Activated naive CD4-positive, alpha-beta T cell treated with anti-CD3 and anti-CD28 coated beads, Interleukin-2, amount 50 U/mL, for 24 hours (primary cell): ENCODE results near the gene IFIT2.
"Not testable (repeated sequence)": the region's sequence is repeated elsewhere in the genome, so short reads cannot be mapped to it uniquely, and the experiment has no call there.

Experiments
- H3K27ac Mint-ChIP-seq: one replicate; pipeline ENCODE4 v1.8.0; 2021; ENCODE audit warnings: mild to moderate bottlenecking, mixed read lengths
- H3K27me3 Mint-ChIP-seq: one replicate; pipeline ENCODE4 v1.8.0; 2021; ENCODE audit warnings: mixed read lengths
- H3K36me3 Mint-ChIP-seq: one replicate; pipeline ENCODE4 v1.8.0; 2021; ENCODE audit warnings: mixed read lengths
- H3K4me1 Mint-ChIP-seq: one replicate; pipeline ENCODE4 v1.8.0; 2021; ENCODE audit warnings: mixed read lengths
- H3K4me3 Mint-ChIP-seq: one replicate; pipeline ENCODE4 v1.8.0; 2021; ENCODE audit warnings: mild to moderate bottlenecking, mixed read lengths
- H3K9me3 Mint-ChIP-seq: one replicate; pipeline ENCODE4 v1.8.0; 2021; ENCODE audit warnings: mixed read lengths

Gene IFIT2, protein sequence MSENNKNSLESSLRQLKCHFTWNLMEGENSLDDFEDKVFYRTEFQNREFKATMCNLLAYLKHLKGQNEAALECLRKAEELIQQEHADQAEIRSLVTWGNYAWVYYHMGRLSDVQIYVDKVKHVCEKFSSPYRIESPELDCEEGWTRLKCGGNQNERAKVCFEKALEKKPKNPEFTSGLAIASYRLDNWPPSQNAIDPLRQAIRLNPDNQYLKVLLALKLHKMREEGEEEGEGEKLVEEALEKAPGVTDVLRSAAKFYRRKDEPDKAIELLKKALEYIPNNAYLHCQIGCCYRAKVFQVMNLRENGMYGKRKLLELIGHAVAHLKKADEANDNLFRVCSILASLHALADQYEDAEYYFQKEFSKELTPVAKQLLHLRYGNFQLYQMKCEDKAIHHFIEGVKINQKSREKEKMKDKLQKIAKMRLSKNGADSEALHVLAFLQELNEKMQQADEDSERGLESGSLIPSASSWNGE

DNA sequence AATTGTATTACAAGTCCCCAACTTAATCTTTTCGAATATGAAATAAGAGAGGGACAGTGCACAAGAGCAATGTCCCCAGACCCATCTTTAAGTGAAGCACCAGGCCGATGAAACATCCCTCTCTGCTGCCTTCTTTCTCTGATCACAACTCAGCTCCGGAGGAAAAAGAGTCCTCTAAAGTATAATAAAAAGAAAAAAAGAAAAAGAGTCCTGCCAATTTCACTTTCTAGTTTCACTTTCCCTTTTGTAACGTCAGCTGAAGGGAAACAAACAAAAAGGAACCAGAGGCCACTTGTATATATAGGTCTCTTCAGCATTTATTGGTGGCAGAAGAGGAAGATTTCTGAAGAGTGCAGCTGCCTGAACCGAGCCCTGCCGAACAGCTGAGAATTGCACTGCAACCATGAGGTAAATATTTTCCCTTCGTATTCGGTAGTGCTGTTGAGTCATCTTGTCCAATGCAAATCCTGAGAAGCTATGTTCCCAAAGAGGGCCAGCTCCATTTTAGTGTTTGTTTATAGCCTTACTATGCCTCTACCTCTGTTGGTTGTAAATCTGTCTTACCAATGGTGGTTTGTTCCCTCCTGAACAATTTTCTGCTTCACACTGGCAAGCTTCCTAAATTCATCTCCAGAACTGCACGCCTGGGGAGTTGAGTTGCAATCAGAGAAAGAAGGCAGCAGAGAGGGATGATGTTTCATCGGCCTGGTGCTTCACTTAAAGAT is at the start of gene IFIT2:
Gene IFIT2, plus strand, starts transcription at position 326 of the 725 bp plus-strand sequence. Its CDS starts 78 bp downstream, at position 404.
- H3K9me3 Mint-ChIP-seq = peaks cover 8% of the 10 kb centered on the region
- H3K36me3 Mint-ChIP-seq = peaks cover 33% of the 10 kb centered on the region
- peak within 1 kb of the TSS; percentile 92 for H3K4me3 Mint-ChIP-seq
- H3K4me1 Mint-ChIP-seq = peaks cover 73% of the 10 kb centered on the region
- H3K27ac Mint-ChIP-seq = peak within 1 kb of the TSS; percentile 90
- no peaks in the 10 kb centered on the region for H3K27me3 Mint-ChIP-seq

DNA sequence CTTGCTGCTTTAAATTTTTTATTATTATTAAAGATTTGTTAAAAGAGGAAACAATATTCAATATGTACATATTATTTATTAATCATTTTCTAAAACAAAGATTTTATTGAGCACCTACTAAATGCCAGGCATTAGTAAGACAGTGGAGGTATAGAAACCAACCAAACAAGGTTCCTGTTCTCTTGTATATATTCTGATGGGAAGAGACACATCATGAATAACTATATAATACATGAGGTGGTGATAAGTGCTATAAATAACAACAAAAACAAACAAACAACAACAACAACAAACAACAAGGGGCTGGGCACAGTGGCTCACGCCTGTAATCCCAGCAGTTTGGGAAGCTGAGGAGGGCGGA is 49.6 kb upstream of the IFIT2 start:
- Mint-ChIP-seq H3K4me1 (peaks cover 34% of the 10 kb centered on the region), H3K27me3 (no peaks in the 10 kb centered on the region), H3K27ac (peak overlapping the region; percentile 82), H3K4me3 (peak overlapping the region; percentile 89), H3K9me3 (peaks cover 5% of the 10 kb centered on the region), H3K36me3 (peaks cover 6% of the 10 kb centered on the region)

DNA sequence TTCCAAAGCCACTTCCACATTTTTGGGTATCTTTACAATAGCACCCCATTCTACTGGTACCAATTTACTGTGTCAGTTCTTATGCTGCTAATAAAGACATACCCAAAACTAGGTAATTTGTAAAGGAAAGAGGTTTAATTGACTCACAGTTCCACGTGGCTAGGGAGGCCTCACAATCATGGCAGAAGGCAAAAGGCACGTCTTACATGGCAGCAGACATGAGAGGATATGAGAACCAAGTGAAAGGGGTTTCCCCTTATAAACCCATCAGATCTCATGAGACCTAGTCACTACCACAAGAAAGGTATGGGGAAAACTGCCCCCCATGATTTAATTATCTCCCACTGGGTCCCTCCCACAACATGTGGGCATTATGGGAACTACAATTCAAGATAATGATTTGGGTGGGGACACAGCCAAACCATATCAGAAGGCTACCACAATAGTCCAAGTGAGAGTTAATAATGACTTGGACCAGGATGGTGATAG is 46.7 kb upstream of the IFIT2 start:
- Mint-ChIP-seq H3K4me1 (peaks cover 21% of the 10 kb centered on the region), H3K27ac (peak overlapping the region; percentile 82)
- H3K4me3 Mint-ChIP-seq, H3K36me3 Mint-ChIP-seq, H3K27me3 Mint-ChIP-seq, H3K9me3 Mint-ChIP-seq: not testable (repeated sequence)

DNA sequence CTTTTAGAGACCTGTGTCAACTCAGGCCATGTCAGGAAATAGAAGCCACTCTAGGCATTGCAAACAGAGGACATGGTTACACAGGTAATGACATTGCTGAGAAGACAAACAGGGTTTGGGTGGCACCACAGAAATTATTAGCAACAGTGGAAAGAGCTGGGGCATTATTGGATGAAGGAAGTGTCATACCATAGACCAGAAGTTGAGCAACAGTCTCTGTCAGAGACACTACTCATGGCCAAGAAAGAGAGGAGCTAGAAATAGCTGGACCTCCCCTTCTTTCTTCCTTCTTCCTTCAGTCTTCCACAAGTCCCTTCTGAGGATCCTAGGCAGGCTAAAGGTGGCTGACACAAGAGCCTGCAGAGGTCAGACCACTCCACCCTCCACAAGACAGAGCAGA is 46.1 kb upstream of the IFIT2 start:
- H3K4me3 Mint-ChIP-seq = no peak overlapping the region
- H3K9me3 Mint-ChIP-seq = peaks cover 5% of the 10 kb centered on the region
- peaks cover 19% of the 10 kb centered on the region for H3K4me1 Mint-ChIP-seq
- no peak overlapping the region for H3K27ac Mint-ChIP-seq
- peaks cover 4% of the 10 kb centered on the region for H3K36me3 Mint-ChIP-seq
- no peaks in the 10 kb centered on the region for H3K27me3 Mint-ChIP-seq

DNA sequence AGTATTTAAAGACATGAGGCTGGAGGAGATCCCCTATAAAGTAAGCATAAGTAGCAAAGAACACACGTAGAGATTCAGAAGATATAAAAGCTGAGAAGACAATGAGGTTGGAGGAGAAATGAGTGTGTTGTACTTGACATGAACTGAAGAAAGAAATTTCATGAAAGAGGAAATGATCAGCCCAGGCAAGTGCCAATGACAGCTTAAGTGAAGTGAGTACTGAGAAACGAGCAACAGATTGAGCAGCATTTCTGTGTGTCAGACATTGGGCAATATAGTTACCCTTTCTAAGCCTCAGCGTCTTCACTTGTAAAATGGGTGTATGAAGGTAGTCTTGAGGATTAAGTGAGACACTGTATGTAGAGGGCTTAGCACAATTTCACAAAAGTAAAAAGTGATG is 45.5 kb upstream of the IFIT2 start:
- peaks cover 4% of the 10 kb centered on the region for H3K36me3 Mint-ChIP-seq
- H3K4me3 Mint-ChIP-seq = no peak overlapping the region
- peaks cover 16% of the 10 kb centered on the region for H3K4me1 Mint-ChIP-seq
- H3K9me3 Mint-ChIP-seq = peaks cover 5% of the 10 kb centered on the region
- H3K27me3 Mint-ChIP-seq = no peaks in the 10 kb centered on the region
- no peak overlapping the region for H3K27ac Mint-ChIP-seq

DNA sequence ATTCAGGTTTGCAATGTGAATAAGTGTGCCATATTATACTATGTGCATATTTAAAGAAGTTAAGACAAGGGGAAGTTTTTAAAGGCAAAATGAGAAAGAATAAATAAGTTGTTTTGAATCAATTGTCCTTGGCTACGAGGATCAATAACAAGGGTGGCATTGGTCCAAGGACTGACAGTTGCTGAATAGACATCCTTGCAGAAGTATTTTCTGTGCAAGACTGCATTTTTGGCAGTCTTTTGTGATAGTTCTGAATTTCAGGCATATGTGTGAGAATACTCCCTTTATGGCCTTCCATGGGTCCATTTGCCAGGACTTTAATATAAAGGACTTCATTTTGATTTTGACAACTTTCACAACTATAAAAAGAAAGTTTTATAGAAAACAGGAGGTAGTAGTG is 44.9 kb upstream of the IFIT2 start:
- Mint-ChIP-seq H3K27ac (no peak overlapping the region), H3K4me3 (no peak overlapping the region), H3K27me3 (no peaks in the 10 kb centered on the region), H3K4me1 (peaks cover 16% of the 10 kb centered on the region), H3K36me3 (peaks cover 4% of the 10 kb centered on the region), H3K9me3 (peaks cover 5% of the 10 kb centered on the region)

DNA sequence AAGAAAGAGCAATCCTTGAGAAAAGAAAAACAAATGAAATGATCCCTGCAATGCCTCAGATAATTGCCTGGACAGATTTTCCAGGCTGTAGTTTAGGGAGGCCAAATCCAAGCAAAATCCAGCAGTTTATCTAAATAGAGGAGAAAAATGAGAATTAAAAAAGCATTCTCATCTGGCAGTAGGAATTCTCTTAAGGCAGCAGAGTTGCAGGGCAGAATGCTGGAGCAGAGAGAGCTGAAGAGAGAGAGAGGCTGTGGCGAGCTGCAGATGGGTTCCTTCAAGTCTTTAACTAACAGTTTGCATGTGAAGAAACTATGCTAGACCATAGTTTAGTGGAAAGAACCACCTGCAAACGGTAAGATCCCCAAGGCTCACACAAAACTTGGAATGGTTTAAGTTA is 44.3 kb upstream of the IFIT2 start:
- Mint-ChIP-seq H3K4me1 (peaks cover 12% of the 10 kb centered on the region), H3K36me3 (peaks cover 4% of the 10 kb centered on the region), H3K4me3 (no peak overlapping the region), H3K27me3 (no peaks in the 10 kb centered on the region), H3K9me3 (peaks cover 5% of the 10 kb centered on the region), H3K27ac (no peak overlapping the region)

DNA sequence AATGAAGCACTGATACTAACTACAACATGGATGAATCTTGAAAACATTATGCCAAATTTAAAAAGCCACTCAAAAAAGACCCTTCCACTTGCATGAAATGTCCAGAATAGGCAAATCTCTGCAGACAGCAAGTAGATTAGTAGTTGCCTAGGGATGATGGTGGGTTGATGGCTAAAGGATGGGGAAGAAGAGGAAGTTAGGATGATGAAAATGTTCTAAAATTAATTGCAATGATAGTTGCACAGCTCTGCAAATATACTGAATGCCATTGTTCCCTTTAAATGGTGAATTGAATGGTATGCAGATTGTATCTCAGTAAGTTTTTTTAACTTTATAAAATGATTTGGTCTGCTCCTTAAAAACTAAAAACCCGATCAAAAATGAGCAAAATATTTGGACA is 43.0 kb upstream of the IFIT2 start:
- H3K4me1 Mint-ChIP-seq = peaks cover 12% of the 10 kb centered on the region
- no peak overlapping the region for H3K27ac Mint-ChIP-seq
- no peak overlapping the region for H3K4me3 Mint-ChIP-seq
- H3K9me3 Mint-ChIP-seq = peaks cover 5% of the 10 kb centered on the region
- peaks cover 4% of the 10 kb centered on the region for H3K36me3 Mint-ChIP-seq
- H3K27me3 Mint-ChIP-seq = no peaks in the 10 kb centered on the region

DNA sequence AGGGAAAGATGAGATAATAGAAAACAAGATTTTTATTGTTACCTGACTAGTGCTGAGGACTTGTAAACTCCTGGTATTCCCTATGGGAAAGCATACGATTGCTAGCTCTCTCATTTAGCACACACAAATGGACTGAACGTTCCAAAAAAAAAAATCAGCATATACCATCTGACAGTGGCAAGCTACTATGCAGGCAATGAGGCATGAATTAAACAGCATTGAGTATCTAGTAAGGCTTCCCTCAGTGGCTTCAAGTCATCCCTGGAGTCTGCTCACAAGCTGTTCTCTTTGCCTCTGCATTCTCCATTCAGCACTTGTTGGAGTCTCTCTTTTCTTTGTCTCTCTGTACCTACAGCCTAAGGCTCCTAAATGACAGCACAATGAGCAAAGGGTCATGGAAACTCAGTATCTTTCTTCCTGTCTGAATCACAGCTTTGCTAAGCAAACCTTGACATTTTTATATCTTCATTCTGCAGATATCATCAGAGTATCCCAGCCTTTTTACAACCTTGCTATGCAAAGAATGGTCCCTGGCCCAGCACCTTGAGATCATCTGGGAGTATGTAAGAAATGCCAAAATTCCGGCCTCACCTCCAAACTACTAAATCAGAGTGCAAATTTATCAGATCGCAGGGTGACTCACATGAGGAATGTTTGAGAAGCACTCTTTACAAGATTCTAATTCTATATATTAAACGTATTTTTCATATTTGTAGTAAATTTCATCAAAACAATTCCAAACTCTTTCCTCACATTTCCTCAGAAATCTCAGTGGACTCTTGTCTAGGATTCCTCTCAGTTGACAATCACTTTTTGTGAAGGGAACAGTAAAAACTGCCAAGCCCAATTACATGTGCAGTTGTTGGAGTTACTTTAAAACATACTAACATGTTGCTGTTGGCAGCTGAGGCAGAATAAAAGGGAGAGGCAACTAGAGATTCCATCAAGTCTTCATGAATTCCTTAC is 39.5 kb upstream of the IFIT2 start:
- no peak overlapping the region for H3K4me3 Mint-ChIP-seq
- H3K27ac Mint-ChIP-seq = no peak overlapping the region
- H3K4me1 Mint-ChIP-seq = peaks cover 7% of the 10 kb centered on the region
- no peaks in the 10 kb centered on the region for H3K9me3 Mint-ChIP-seq
- no peaks in the 10 kb centered on the region for H3K27me3 Mint-ChIP-seq
- H3K36me3 Mint-ChIP-seq = no peaks in the 10 kb centered on the region

DNA sequence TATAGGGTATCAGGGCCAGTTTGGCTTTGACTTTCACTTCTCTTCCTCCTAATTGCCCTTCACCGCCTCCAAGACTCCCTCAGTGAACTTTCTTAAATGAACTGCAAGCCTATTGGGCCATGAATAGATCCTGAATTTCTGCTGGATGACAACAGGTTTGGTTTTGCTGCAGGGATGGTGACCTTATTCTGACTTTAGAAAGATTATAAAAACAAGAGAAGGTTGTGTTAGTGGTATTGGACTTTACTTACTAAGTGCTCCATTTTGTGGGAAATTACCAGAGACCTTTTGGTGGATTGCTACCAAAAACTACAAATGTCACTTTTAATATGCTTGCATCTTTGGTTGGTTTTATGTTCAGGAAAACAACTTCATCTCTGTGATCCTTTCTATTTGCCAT is 38.8 kb upstream of the IFIT2 start:
- no peaks in the 10 kb centered on the region for H3K36me3 Mint-ChIP-seq
- H3K9me3 Mint-ChIP-seq = no peaks in the 10 kb centered on the region
- H3K27me3 Mint-ChIP-seq = no peaks in the 10 kb centered on the region
- H3K27ac Mint-ChIP-seq = no peak overlapping the region
- no peak overlapping the region for H3K4me3 Mint-ChIP-seq
- peaks cover 7% of the 10 kb centered on the region for H3K4me1 Mint-ChIP-seq

DNA sequence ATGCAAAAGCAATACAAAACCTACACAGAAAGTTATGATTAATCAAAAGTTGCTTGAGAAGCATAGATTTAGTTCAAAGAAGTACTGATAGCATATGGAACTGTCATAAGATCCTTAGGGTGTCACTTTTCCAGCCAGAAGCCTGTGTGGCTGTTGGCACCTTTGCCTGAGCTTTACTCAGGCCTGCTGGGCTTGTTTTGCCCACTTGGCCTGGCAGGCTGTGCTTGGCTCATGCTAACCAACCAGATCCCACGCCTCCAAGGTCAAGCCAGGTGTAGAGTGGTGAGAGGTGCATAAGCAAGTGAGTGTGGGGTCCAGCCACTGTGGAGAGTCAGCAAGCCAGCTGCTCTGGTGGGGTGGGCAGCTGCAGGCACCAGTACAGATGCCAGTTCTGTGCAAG is 38.3 kb upstream of the IFIT2 start:
- no peaks in the 10 kb centered on the region for H3K27me3 Mint-ChIP-seq
- H3K36me3 Mint-ChIP-seq = no peaks in the 10 kb centered on the region
- no peak overlapping the region for H3K27ac Mint-ChIP-seq
- H3K4me1 Mint-ChIP-seq = peaks cover 7% of the 10 kb centered on the region
- no peak overlapping the region for H3K4me3 Mint-ChIP-seq
- no peaks in the 10 kb centered on the region for H3K9me3 Mint-ChIP-seq

DNA sequence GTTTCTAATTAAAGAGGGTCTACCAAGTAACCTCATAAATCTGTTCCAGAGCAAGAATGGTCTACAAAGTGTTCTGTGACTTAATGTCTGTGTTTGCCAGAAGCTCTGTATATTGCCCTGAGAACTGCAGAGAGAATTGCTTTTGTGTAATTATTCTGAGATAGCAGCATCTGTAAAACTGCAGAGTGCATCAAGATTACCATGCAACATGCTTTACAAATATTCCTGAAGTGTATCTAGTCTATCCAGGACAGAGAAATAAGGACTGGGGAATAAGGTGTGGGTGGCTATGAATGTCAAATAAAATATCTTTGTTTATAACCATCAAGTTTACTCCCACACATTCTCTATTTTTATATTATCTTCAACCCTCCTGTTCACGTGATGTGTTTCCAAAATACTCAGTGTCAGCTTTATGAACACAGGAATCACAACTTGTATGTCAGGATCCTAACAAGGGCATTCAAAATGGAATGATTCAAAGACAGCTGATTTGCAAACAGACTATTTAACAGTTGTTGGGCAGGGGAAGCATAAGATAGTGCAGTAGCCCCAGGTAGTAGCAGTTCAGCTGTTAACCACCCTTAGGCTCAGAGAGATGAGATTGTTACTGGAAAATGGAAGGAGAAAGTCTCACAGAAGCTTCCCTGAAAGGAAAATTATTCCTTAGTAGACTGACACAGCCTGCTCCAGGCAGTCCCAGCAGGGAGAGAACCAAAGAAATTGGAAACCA is 35.0 kb upstream of the IFIT2 start:
- Mint-ChIP-seq H3K9me3 (no peaks in the 10 kb centered on the region), H3K4me1 (no peaks in the 10 kb centered on the region), H3K4me3 (no peak overlapping the region), H3K27ac (no peak overlapping the region), H3K27me3 (peaks cover 1% of the 10 kb centered on the region), H3K36me3 (no peaks in the 10 kb centered on the region)

DNA sequence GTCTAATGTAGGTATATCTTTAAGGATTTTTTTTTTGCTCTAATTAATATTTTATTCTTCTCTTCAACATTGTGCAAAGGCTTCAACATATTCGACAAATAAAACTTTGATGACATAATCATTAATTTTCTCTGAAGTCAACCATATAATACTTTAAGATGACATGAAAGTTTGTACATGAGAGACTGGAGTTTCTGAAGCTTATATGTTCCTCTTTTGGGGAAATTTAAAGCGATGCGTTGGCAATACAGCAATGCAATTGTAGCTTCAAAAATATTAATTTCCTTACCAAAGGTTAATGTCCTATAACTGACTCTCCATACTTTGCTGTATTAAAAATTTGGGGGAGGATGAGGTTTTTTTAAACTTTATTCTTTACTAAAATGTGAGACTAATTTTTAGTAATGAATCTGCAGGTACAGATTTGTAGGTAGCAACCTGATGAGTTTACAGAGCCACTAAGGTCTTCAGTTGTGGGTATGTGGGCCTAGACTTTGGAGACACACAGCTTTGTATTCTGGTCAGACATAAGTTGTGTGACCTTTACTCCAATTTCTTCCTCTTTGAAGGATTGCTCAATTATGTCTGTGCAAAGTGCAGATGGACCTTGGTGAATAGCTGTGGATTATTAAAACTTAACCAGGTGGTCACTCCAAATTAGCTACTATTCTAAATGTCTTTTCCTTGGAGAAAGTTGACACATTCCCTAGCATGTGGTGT is 32.3 kb upstream of the IFIT2 start:
- no peak overlapping the region for H3K4me3 Mint-ChIP-seq
- no peak overlapping the region for H3K27ac Mint-ChIP-seq
- no peaks in the 10 kb centered on the region for H3K9me3 Mint-ChIP-seq
- peaks cover 1% of the 10 kb centered on the region for H3K27me3 Mint-ChIP-seq
- H3K4me1 Mint-ChIP-seq = no peaks in the 10 kb centered on the region
- no peaks in the 10 kb centered on the region for H3K36me3 Mint-ChIP-seq

DNA sequence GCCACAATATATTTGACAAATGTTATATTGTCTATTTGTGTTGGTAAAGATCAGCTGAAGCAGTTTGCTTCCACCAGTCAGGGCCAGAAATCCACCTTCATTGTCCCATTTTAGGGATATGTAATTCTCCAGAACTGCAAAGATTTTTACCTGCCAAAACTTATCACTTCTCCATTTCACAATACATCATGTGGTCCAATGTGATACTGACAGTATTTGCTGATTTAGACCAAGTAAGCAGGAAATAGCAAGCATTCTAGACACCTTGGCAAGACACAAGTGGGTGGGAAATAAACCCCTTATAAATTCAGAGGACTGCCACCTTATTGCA is 31.7 kb upstream of the IFIT2 start:
- no peaks in the 10 kb centered on the region for H3K4me1 Mint-ChIP-seq
- no peaks in the 10 kb centered on the region for H3K36me3 Mint-ChIP-seq
- H3K27ac Mint-ChIP-seq = no peak overlapping the region
- no peaks in the 10 kb centered on the region for H3K9me3 Mint-ChIP-seq
- H3K27me3 Mint-ChIP-seq = peaks cover 1% of the 10 kb centered on the region
- no peak overlapping the region for H3K4me3 Mint-ChIP-seq
